Measurements from ENCODE around the gene ELF5. TPM values are rescaled to one million over a fixed set of nuclear protein-coding genes. Genes with fewer than 3 reads are reported as not detected.
A peak's percentile ranks its signal among the peaks of the same experiment; 100 is the strongest.

The ELF5 gene
- total and polyA plus RNA-seq, 7 experiments from 2014 or later, result not detected

- ATAC-seq (no peak), DNase-seq (no peak)
- H3K27ac Mint-ChIP-seq, result no peak overlapping the region
- Histone ChIP-seq H3K27ac (ENCODE audit: low read depth, low read length) (no peak overlapping the region), H3K4me3 (ENCODE audit: low read length) (no peak overlapping the region), H3K9me3 (ENCODE audit: control insufficient read depth in 2 of 3, low read length in 3 of 3) (no peaks in the 10 kb centered on the region), H3K4me1 (ENCODE audit: control insufficient read depth in 2 of 2, insufficient read depth in 2 of 2, low read length in 2 of 2) (no peaks in the 10 kb centered on the region), H3K36me3 (ENCODE audit: control insufficient read depth in 2 of 3, insufficient read depth in 3 of 3, low read length in 3 of 3) (no peaks in the 10 kb centered on the region), H3K27me3 (ENCODE audit: control insufficient read depth in 2 of 2, insufficient read depth in 2 of 2, low read length in 2 of 2) (no peaks in the 10 kb centered on the region)
- H3K27me3 Mint-ChIP-seq, result peaks cover 12 to 29% (median 22%) of the 10 kb centered on the region in 5 donors
- ChIA-PET CTCF (no interaction called here), POLR2A (no interaction called here)
- peaks cover 0 to 2% (median 0%) of the 10 kb centered on the region in 11 donors for H3K9me3 Mint-ChIP-seq
- H3K36me3 Mint-ChIP-seq, result no peaks in the 10 kb centered on the region
- H3K4me3 Mint-ChIP-seq, result no peak overlapping the region
- H3K4me1 Mint-ChIP-seq, result no peaks in the 10 kb centered on the region
- intact Hi-C loops (cut with micrococcal nuclease), result no loop called here
These were observed 34.7 kb upstream of the ELF5 start for GRCh38 chr11:34548278-34548677.

DNA sequence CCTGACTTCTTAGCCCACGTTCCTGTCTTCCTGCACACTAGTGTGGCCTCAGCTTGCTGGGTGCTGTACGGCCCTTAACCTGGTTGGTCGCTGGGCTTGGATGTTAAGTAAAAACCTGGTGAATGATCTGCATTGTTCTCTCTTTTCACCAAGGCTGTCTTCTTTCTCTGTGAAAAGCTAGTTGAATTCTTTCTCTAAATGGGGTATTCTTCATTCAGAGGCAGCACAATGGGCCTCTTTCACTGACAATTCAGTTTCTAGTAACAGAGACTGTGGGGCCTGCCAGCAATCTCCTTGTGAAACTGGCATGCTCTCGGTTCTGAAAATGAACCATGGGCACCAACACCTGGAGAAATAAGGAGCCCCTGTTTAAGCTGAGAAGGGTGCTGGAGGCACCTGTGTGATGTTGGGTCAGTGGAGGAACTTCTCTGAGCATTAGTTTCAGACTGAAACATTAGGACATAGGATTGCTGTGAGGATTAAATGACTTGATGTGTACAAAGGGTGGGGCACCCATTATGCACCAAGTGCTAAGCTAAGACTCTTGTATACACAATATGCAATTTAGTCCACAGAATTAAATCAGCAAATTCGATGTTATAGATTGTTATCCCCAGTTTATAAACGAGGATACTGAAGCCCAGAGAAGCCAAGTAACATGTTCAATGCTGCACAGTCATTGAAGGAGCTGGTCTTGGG, 33.1 kb upstream of the ELF5 start:
- ATAC-seq, result no peak
- peaks cover 19 to 36% (median 20%) of the 10 kb centered on the region in 5 donors for H3K27me3 Mint-ChIP-seq
- ChIA-PET CTCF (no interaction called here), POLR2A (interaction anchor here (0.6 kb wide), 1 partner anchor 614 kb away, joined by 3 read pairs; no protein-coding TSS in a partner anchor)
- peak overlapping the region in 1 of 9 donors; percentile 0 for H3K27ac Mint-ChIP-seq
- H3K4me3 ChIP-seq (ENCODE audit: low read length), result no peak overlapping the region
- no peaks in the 10 kb centered on the region for H3K27me3 ChIP-seq (ENCODE audit: control insufficient read depth in 2 of 2, insufficient read depth in 2 of 2, low read length in 2 of 2)
- H3K36me3 ChIP-seq (ENCODE audit: control insufficient read depth in 2 of 3, insufficient read depth in 3 of 3, low read length in 3 of 3), result no peaks in the 10 kb centered on the region
- H3K27ac ChIP-seq (ENCODE audit: low read depth, low read length), result no peak overlapping the region
- no peaks in the 10 kb centered on the region for H3K4me1 ChIP-seq (ENCODE audit: control insufficient read depth in 2 of 2, insufficient read depth in 2 of 2, low read length in 2 of 2)
- H3K36me3 Mint-ChIP-seq, result no peaks in the 10 kb centered on the region
- intact Hi-C loops (cut with micrococcal nuclease), result no loop called here
- no peak for DNase-seq
- H3K9me3 Mint-ChIP-seq, result peaks cover 0 to 2% (median 0%) of the 10 kb centered on the region in 11 donors
- no peaks in the 10 kb centered on the region for H3K4me1 Mint-ChIP-seq
- no peak overlapping the region for H3K4me3 Mint-ChIP-seq
- H3K9me3 ChIP-seq (ENCODE audit: control insufficient read depth in 2 of 3, low read length in 3 of 3), result no peaks in the 10 kb centered on the region

GRCh38 chr11:34542089-34542488, 28.5 kb upstream of the ELF5 start:
- DNase-seq, result no peak
- H3K27ac Mint-ChIP-seq, result no peak overlapping the region
- H3K9me3 Mint-ChIP-seq, result peaks cover 0 to 4% (median 0%) of the 10 kb centered on the region in 11 donors
- CTCF ChIA-PET, result no interaction called here
- Histone ChIP-seq H3K4me1 (ENCODE audit: control insufficient read depth in 2 of 2, insufficient read depth in 2 of 2, low read length in 2 of 2) (no peaks in the 10 kb centered on the region), H3K36me3 (ENCODE audit: control insufficient read depth in 2 of 3, insufficient read depth in 3 of 3, low read length in 3 of 3) (no peaks in the 10 kb centered on the region), H3K27me3 (ENCODE audit: control insufficient read depth in 2 of 2, insufficient read depth in 2 of 2, low read length in 2 of 2) (peaks cover 0 to 5% of the 10 kb centered on the region in 2 donors), H3K9me3 (ENCODE audit: control insufficient read depth in 2 of 3, low read length in 3 of 3) (no peaks in the 10 kb centered on the region), H3K4me3 (ENCODE audit: low read length) (no peak overlapping the region), H3K27ac (ENCODE audit: low read depth, low read length) (no peak overlapping the region)
- H3K4me3 Mint-ChIP-seq, result no peak overlapping the region
- intact Hi-C loops (cut with micrococcal nuclease), result no loop called here
- POLR2A ChIA-PET, result no interaction called here
- peaks cover 26 to 63% (median 41%) of the 10 kb centered on the region in 5 donors for H3K27me3 Mint-ChIP-seq
- no peak for ATAC-seq
- H3K4me1 Mint-ChIP-seq, result peaks cover 0 to 1% (median 0%) of the 10 kb centered on the region in 7 donors
- no peaks in the 10 kb centered on the region for H3K36me3 Mint-ChIP-seq

GRCh38 chr11:34540870-34541269, 27.3 kb upstream of the ELF5 start:
- H3K9me3 Mint-ChIP-seq, result peaks cover 0 to 3% (median 0%) of the 10 kb centered on the region in 11 donors
- no peak overlapping the region for H3K4me3 Mint-ChIP-seq
- Histone ChIP-seq H3K27ac (ENCODE audit: low read depth, low read length) (no peak overlapping the region), H3K4me1 (ENCODE audit: control insufficient read depth in 2 of 2, insufficient read depth in 2 of 2, low read length in 2 of 2) (no peaks in the 10 kb centered on the region), H3K27me3 (ENCODE audit: control insufficient read depth in 2 of 2, insufficient read depth in 2 of 2, low read length in 2 of 2) (peaks cover 0 to 5% of the 10 kb centered on the region in 2 donors), H3K9me3 (ENCODE audit: control insufficient read depth in 2 of 3, low read length in 3 of 3) (no peaks in the 10 kb centered on the region), H3K36me3 (ENCODE audit: control insufficient read depth in 2 of 3, insufficient read depth in 3 of 3, low read length in 3 of 3) (no peaks in the 10 kb centered on the region), H3K4me3 (ENCODE audit: low read length) (no peak overlapping the region)
- no peak overlapping the region for H3K27ac Mint-ChIP-seq
- ChIA-PET CTCF (no interaction called here), POLR2A (no interaction called here)
- intact Hi-C loops (cut with micrococcal nuclease), result no loop called here
- peaks cover 0 to 1% (median 0%) of the 10 kb centered on the region in 7 donors for H3K4me1 Mint-ChIP-seq
- ATAC-seq (no peak), DNase-seq (no peak)
- no peaks in the 10 kb centered on the region for H3K36me3 Mint-ChIP-seq
- peaks cover 26 to 71% (median 41%) of the 10 kb centered on the region in 5 donors for H3K27me3 Mint-ChIP-seq

DNA sequence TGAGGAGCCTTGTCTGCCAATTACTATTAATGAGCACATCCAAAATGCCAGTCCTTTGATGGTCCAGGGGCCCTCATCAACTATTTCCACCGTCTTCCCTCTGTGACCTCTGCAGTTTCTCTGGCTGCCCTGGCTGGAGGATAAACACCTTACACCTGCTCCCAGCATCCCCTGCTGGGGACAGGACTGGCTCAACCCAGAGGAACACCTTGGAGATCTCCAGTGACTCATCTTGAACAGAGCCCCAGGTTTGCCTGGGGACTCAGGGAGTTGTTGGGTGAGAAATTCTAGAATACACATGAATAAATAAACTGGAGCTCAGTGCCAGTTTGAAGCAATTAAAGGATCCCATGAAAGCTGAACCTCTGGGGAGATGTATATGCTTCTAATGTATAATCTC, 24.0 kb upstream of the ELF5 start:
- Histone ChIP-seq H3K9me3 (ENCODE audit: control insufficient read depth in 2 of 3, low read length in 3 of 3) (no peaks in the 10 kb centered on the region), H3K27me3 (ENCODE audit: control insufficient read depth in 2 of 2, insufficient read depth in 2 of 2, low read length in 2 of 2) (peaks cover 0 to 5% of the 10 kb centered on the region in 2 donors), H3K36me3 (ENCODE audit: control insufficient read depth in 2 of 3, insufficient read depth in 3 of 3, low read length in 3 of 3) (no peaks in the 10 kb centered on the region), H3K4me3 (ENCODE audit: low read length) (no peak overlapping the region), H3K4me1 (ENCODE audit: control insufficient read depth in 2 of 2, insufficient read depth in 2 of 2, low read length in 2 of 2) (no peaks in the 10 kb centered on the region), H3K27ac (ENCODE audit: low read depth, low read length) (no peak overlapping the region)
- CTCF ChIA-PET, result no interaction called here
- H3K4me1 Mint-ChIP-seq, result peaks cover 0 to 1% (median 0%) of the 10 kb centered on the region in 7 donors
- ATAC-seq (no peak), DNase-seq (no peak)
- POLR2A ChIA-PET, result no interaction called here
- H3K4me3 Mint-ChIP-seq, result no peak overlapping the region
- peaks cover 0 to 27% (median 7%) of the 10 kb centered on the region in 11 donors for H3K9me3 Mint-ChIP-seq
- H3K36me3 Mint-ChIP-seq, result peaks cover 0 to 8% (median 4%) of the 10 kb centered on the region in 5 donors
- H3K27me3 Mint-ChIP-seq, result peaks cover 21 to 56% (median 26%) of the 10 kb centered on the region in 5 donors
- intact Hi-C loops (cut with micrococcal nuclease), result no loop called here
- no peak overlapping the region for H3K27ac Mint-ChIP-seq

DNA sequence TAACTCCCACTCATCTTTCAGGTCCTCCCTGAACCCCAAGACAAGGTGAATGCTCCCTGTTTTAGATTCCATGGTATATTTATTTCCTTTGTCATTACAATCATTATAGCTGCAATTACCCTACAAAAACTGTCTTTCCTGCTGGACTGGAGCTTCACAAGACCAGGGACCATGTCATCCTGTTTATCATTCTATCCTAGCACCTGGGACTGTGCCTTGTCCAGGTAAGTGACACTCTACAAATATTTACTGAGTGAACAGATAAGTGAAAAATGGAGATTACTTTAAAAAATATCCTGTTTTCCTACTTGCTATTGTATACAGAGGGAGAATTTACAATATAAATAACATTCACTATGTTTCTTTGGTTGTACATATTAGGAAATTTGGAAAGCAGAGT, 22.5 kb upstream of the ELF5 start:
- POLR2A ChIA-PET, result no interaction called here
- no peaks in the 10 kb centered on the region for H3K4me1 ChIP-seq (ENCODE audit: control insufficient read depth in 2 of 2, insufficient read depth in 2 of 2, low read length in 2 of 2)
- Mint-ChIP-seq H3K9me3 (peaks cover 0 to 32% (median 7%) of the 10 kb centered on the region in 11 donors), H3K27me3 (peaks cover 14 to 50% (median 21%) of the 10 kb centered on the region in 5 donors), H3K36me3 (peaks cover 0 to 8% (median 4%) of the 10 kb centered on the region in 5 donors), H3K4me3 (no peak overlapping the region), H3K27ac (no peak overlapping the region), H3K4me1 (peaks cover 0 to 1% (median 0%) of the 10 kb centered on the region in 7 donors)
- no peak for ATAC-seq
- no peak overlapping the region for H3K4me3 ChIP-seq (ENCODE audit: low read length)
- no peak for DNase-seq
- CTCF ChIA-PET, result interaction anchor here (0.7 kb wide), 1 partner anchor 1061 kb away, joined by 4 read pairs; no protein-coding TSS in a partner anchor
- intact Hi-C loops (cut with micrococcal nuclease), result no loop called here
- no peaks in the 10 kb centered on the region for H3K36me3 ChIP-seq (ENCODE audit: control insufficient read depth in 2 of 3, insufficient read depth in 3 of 3, low read length in 3 of 3)
- H3K9me3 ChIP-seq (ENCODE audit: control insufficient read depth in 2 of 3, low read length in 3 of 3), result no peaks in the 10 kb centered on the region
- H3K27ac ChIP-seq (ENCODE audit: low read depth, low read length), result no peak overlapping the region
- peaks cover 0 to 5% of the 10 kb centered on the region in 2 donors for H3K27me3 ChIP-seq (ENCODE audit: control insufficient read depth in 2 of 2, insufficient read depth in 2 of 2, low read length in 2 of 2)

DNA sequence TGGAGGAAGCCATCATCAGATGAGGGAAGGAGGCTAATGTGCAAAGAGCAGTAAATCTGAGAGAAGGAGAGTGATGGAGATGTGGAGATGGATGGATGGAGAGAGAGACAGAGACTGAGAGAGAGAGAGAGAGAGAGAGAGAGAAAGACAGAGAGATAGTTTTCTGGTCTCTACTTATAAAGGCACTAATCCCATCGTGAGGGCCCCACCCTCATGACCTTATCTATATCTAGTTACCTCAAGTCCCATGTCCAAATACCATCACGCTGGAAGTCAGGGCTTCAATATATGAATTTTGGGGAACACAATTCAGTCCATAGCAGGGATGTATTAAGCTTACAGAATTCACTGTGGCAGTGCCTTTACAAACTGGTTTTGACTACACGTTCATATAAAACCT, 21.2 kb upstream of the ELF5 start:
- peaks cover 0 to 32% (median 7%) of the 10 kb centered on the region in 11 donors for H3K9me3 Mint-ChIP-seq
- Histone ChIP-seq H3K9me3 (ENCODE audit: control insufficient read depth in 2 of 3, low read length in 3 of 3) (no peaks in the 10 kb centered on the region), H3K27me3 (ENCODE audit: control insufficient read depth in 2 of 2, insufficient read depth in 2 of 2, low read length in 2 of 2) (no peaks in the 10 kb centered on the region), H3K36me3 (ENCODE audit: control insufficient read depth in 2 of 3, insufficient read depth in 3 of 3, low read length in 3 of 3) (no peaks in the 10 kb centered on the region), H3K4me3 (ENCODE audit: low read length) (no peak overlapping the region), H3K4me1 (ENCODE audit: control insufficient read depth in 2 of 2, insufficient read depth in 2 of 2, low read length in 2 of 2) (no peaks in the 10 kb centered on the region), H3K27ac (ENCODE audit: low read depth, low read length) (no peak overlapping the region)
- H3K36me3 Mint-ChIP-seq, result peaks cover 0 to 8% (median 7%) of the 10 kb centered on the region in 5 donors
- H3K4me3 Mint-ChIP-seq, result no peak overlapping the region
- DNase-seq (no peak), ATAC-seq (no peak)
- H3K27ac Mint-ChIP-seq, result no peak overlapping the region
- POLR2A ChIA-PET, result no interaction called here
- intact Hi-C loops (cut with micrococcal nuclease), result no loop called here
- peaks cover 14 to 48% (median 25%) of the 10 kb centered on the region in 5 donors for H3K27me3 Mint-ChIP-seq
- peaks cover 0 to 1% (median 0%) of the 10 kb centered on the region in 7 donors for H3K4me1 Mint-ChIP-seq
- CTCF ChIA-PET, result no interaction called here
